Motor neuron (in vitro differentiated cells): ENCODE results near the gene KATNB1. TPM values are rescaled to one million over a fixed set of nuclear protein-coding genes. Genes with fewer than 3 reads are reported as not detected.
"Not testable (repeated sequence)": the region's sequence is repeated elsewhere in the genome, so short reads cannot be mapped to it uniquely, and the experiment has no call there.

Source experiments
- ATAC-seq, 8 experiments: fragments of 200-7000 bp; cut with Tn5 transposase; replicated peaks in 6 of 8; 2 replicates each; pipeline ENCODE4 v1.8.0; 2021; ENCODE audit warnings: mild to moderate bottlenecking in 8 of 8, moderate library complexity in 8 of 8
- H3K27ac ChIP-seq, 2 donors: fragments of 250-450 bp; sonication (Bioruptor Pico); 2 replicates each; pipeline ENCODE4 v1.9.0; 2021; ENCODE audit warnings: antibody characterized with exemption in 2 of 2, mild to moderate bottlenecking in 2 of 2, moderate library complexity in 1 of 2
- H3K4me1 ChIP-seq, 2 donors: fragments of 250-450 bp; sonication (Bioruptor Pico); replicated peaks in 1 of 2; 2 replicates each; pipeline ENCODE4 v1.6.1; 2021; ENCODE audit warnings: antibody characterized with exemption in 2 of 2, mild to moderate bottlenecking in 2 of 2, moderate library complexity in 1 of 2
- H3K4me3 ChIP-seq, 5 donors: fragments of 250-450 bp; sonication (Bioruptor Pico); 2 replicates each; pipeline ENCODE4 v1.9.0; 2021; ENCODE audit warnings: antibody characterized with exemption in 5 of 5, mild to moderate bottlenecking in 5 of 5, moderate library complexity in 4 of 5
- WGBS, 10 experiments: fragments of 450-650 bp; shearing (Covaris generic); methylation state at CpG; one replicate each; pipeline ENCODE4 v1.0.0; 2022; 5-methylcytosine and 5-hydroxymethylcytosine counted together
- in situ Hi-C, 9 experiments: fragments of 400-800 bp; cut with MboI; loops; one replicate each; pipeline ENCODE4 v1.15.0; 2021; ENCODE audit warnings: low sequenced_read_pairs in 9 of 9, low pct_unique_long_range_greater_than_20kb in 2 of 9; ENCODE audit not compliant: unreplicated experiment in 9 of 9
- total RNA-seq, 8 experiments: library from RNA; unstranded; fragments of 300-600 nt; gene quantifications; 2 replicates each; pipeline versions ENCODE4 v1.2.3 to v1.2.4, GENCODE V29; 2022

Gene KATNB1
- total RNA-seq, 8 experiments from 2014 or later = 20.7 to 41.0 (median 33.0) TPM

DNA sequence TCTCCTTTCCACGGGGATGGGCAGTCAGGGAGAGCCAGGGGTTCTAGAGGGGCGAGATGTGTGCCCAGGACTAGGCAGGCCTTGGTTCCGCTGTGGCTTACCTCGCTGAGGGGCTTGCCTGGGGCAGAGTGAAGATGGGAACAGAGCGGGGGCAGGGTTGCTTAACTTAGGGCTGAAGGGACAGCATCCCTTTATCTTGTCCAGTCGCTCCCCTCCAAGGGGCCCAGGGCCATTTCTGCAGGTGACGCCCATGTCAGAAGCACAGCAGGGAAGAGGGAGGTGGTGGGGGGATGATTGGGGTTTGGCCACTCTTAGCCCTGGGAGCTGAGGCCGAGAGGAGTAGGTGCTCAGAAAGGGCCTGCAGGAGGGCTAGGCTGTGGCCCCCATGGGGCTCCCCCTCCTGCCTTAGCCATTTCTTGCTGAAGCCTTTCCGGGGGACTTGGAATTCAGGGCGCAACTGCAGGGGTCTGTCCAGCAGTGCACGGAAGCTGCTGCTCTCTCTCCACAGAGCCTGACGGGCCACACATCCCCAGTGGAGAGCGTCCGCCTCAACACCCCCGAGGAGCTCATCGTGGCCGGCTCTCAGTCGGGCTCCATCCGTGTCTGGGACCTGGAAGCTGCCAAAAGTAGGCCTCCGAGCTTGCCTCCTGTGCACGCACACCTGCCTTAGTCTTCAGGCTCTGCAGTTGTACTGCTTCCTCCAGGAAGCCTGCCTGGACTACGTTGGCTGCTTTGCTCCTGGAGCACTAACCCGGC, 8.5 kb downstream of the KATNB1 start:
- no peak for ATAC-seq

DNA sequence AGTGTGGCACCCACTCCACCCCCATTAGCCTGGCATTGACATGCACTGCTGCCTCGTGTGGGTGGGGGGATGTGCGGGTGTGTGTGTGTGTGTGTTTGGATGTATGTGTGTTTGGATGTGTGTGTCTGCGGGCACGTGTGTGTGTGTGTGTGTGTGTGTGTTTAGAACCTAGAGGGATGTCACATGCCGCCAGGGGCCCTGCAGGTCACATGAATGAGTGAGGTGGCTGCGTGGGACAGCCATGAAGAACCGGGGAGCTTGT, 9.0 kb downstream of the KATNB1 start:
- 100% methylated on average over 2 of the region's 7 CpGs; no CpG with 5 or more reads in 9 of the 10 experiments for WGBS, 10 experiments
- in situ Hi-C loops = loop anchor here in 1 of 9 experiments (25.0 kb wide), 1 partner anchor 157 kb away; no protein-coding TSS in a partner anchor
- no peak for ATAC-seq
- no peak overlapping the region for H3K4me3 ChIP-seq
- H3K27ac ChIP-seq = no peak overlapping the region
- no peaks in the 10 kb centered on the region for H3K4me1 ChIP-seq

More for the DNA sequence above, 8.5 kb downstream of the KATNB1 start:
- H3K4me1 ChIP-seq = no peaks in the 10 kb centered on the region
- no peak overlapping the region for H3K4me3 ChIP-seq
- WGBS, 10 experiments = 80 to 100% (median 93%) methylated on average over 1 to 10 of the region's 23 CpGs; no CpG with 5 or more reads in 4 of the 10 experiments
- no peak overlapping the region for H3K27ac ChIP-seq
- in situ Hi-C loops = loop anchor here in 1 of 9 experiments (25.0 kb wide), 1 partner anchor 157 kb away; no protein-coding TSS in a partner anchor

DNA sequence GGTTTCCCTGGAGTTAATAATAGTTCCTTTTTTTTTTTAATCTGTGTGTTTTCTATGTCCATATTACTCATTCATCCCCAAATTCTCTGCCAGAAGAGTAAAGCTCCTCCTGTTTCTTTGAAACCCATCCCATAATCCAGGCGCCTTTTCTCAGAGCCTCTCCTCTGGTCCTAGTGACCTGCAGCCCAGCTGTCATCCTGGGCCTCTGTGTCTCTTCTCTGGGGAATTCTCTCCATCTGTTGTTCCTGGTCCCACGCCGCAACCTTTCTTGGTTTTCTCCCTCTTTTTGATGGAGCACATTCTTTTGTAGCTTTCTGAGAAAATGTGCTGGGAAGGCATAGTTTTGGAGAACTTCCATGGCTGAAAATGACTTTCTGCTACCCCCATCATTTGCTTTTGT, 10.2 kb downstream of the KATNB1 start:
- ATAC-seq = no peak
- H3K4me3 ChIP-seq = no peak overlapping the region
- WGBS, 10 experiments = 89 to 100% (median 95%) methylated on average over 1 to 3 of the region's 3 CpGs; no CpG with 5 or more reads in 4 of the 10 experiments
- H3K4me1 ChIP-seq = no peaks in the 10 kb centered on the region
- in situ Hi-C loops = loop anchor here in 1 of 9 experiments (25.0 kb wide), 1 partner anchor 158 kb away; no protein-coding TSS in a partner anchor
- no peak overlapping the region for H3K27ac ChIP-seq

DNA sequence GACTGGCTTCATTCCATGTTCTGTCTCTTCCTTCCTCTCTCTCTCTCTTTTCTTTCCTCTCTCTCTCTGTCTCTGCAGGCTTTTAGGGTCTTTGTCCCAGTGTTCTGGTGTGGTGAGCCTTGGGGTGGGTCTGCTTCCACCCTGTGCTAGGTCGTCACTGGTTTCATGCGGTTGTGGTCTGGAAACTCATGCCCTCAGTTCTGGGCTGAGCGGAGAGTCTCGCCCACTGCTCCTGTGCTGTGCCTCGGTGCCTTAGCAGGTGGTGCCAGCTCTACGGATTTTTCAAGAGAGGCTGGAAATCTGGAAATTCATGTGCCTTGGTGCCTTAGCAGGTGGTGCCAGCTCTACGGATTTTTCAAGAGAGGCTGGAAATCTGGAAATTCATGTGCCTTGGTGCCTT, 10.7 kb downstream of the KATNB1 start:
- not testable (repeated sequence) for ATAC-seq, H3K4me1 ChIP-seq, H3K27ac ChIP-seq, H3K4me3 ChIP-seq
- in situ Hi-C loops = loop anchor here in 1 of 9 experiments (25.0 kb wide), 1 partner anchor 159 kb away; no protein-coding TSS in a partner anchor
- 71 to 100% (median 90%) methylated on average over 1 to 2 of the region's 7 CpGs; no CpG with 5 or more reads in 6 of the 10 experiments for WGBS, 10 experiments

DNA sequence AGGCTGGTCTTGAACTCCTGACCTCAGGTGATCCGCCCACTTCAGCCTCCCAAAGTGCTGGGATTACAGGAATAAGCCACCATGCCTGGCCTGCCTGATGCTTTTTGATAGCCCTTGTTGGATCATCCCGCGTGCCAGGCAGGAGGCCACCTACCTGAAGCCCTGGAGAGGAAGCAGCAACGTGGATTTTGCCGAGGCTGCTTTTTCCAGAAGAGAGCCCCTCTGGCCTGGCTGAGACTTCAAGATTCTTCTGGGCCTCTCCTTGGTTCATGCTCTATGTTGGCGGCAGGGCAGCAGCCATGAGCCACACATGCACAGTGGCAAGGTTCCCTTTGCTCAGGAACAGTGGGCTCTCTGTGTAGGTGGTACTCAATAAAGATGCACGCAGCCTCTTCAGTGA, 11.5 kb downstream of the KATNB1 start:
- H3K4me1 ChIP-seq = no peaks in the 10 kb centered on the region
- WGBS, 10 experiments = 56 to 100% (median 84%) methylated on average over 1 to 5 of the region's 7 CpGs; no CpG with 5 or more reads in 2 of the 10 experiments
- H3K27ac ChIP-seq = no peak overlapping the region
- ATAC-seq = no peak
- no peak overlapping the region for H3K4me3 ChIP-seq
- in situ Hi-C loops = loop anchor here in 1 of 9 experiments (25.0 kb wide), 1 partner anchor 160 kb away; no protein-coding TSS in a partner anchor

DNA sequence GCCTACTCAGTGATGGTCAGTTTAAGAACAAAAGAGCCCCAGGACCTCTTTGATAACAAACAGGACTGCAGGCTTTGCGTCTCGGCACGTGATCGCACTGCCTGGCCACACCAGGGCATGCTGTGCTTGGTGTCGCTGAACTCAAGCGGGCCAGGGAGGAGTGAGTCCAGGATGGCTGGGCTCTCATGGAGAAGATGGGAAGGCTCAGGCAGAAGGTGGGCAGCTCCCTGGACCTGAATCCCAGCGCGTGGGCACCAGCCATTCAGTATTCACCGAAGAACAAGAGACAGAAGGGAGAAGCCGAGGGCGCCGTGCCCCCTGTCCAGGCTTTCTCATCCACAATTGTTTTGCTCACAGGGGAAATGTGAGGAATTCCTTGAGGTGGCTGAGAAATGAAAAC, 11.9 kb downstream of the KATNB1 start:
- no peak overlapping the region for H3K27ac ChIP-seq

DNA sequence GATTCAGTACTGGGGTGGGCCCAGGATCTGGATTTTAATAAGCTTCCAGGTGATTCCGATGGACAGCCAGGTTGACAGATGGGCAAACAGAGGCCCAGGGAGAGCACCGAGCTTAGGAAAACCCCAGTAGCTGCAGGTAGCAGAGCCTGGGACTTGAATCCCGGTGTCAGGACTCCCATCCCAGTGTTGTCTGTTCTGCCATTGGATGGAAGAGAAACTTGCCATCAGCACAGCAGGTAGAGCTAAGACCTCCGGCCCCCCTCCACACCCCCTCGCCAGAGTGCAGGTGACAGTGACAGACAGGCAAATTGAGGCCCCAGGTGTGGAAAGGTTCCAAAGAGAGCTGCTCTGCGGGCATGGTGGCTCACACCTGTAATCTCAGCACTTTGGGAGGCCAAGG, 12.4 kb downstream of the KATNB1 start:
- WGBS, 10 experiments = 80 to 100% (median 94%) methylated on average over 1 to 5 of the region's 6 CpGs; no CpG with 5 or more reads in 3 of the 10 experiments
- ATAC-seq = no peak
- Histone ChIP-seq H3K27ac (no peak overlapping the region), H3K4me3 (no peak overlapping the region), H3K4me1 (no peaks in the 10 kb centered on the region)
- in situ Hi-C loops = loop anchor here in 1 of 9 experiments (25.0 kb wide), 1 partner anchor 161 kb away; no protein-coding TSS in a partner anchor

More for the DNA sequence above, 11.9 kb downstream of the KATNB1 start:
- no peak overlapping the region for H3K4me3 ChIP-seq
- in situ Hi-C loops = loop anchor here in 1 of 9 experiments (25.0 kb wide), 1 partner anchor 160 kb away; no protein-coding TSS in a partner anchor
- 68 to 100% (median 87%) methylated on average over 1 to 9 of the region's 12 CpGs; no CpG with 5 or more reads in 6 of the 10 experiments for WGBS, 10 experiments
- ATAC-seq = no peak
- no peaks in the 10 kb centered on the region for H3K4me1 ChIP-seq

DNA sequence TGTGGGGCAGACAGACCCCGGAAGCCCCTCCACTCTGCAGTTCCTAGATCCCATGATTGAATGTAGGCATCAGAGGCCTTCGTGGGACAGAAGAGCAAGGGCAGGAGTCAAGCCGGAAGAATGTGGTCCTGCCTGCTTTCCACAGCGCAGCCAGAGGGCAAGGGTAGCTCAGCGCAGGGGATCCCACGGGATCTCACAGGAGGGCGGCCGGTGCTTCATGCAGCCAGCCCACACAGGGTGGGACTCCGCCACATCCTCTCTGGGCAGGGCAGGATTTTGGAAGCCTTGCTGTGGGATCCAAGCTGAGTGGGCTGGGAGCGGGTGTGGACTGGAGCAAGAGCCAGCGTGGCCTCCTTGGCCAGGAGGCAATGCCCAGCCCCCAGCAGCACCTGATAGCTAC, 13.0 kb downstream of the KATNB1 start:
- WGBS, 10 experiments = 20 to 100% (median 85%) methylated on average over 1 to 4 of the region's 11 CpGs; no CpG with 5 or more reads in 3 of the 10 experiments
- ATAC-seq = peak in 1 of 8 experiments; percentile 64
- Histone ChIP-seq H3K27ac (no peak overlapping the region), H3K4me3 (no peak overlapping the region), H3K4me1 (no peaks in the 10 kb centered on the region)
- in situ Hi-C loops = loop anchor here in 1 of 9 experiments (25.0 kb wide), 1 partner anchor 161 kb away; no protein-coding TSS in a partner anchor

DNA sequence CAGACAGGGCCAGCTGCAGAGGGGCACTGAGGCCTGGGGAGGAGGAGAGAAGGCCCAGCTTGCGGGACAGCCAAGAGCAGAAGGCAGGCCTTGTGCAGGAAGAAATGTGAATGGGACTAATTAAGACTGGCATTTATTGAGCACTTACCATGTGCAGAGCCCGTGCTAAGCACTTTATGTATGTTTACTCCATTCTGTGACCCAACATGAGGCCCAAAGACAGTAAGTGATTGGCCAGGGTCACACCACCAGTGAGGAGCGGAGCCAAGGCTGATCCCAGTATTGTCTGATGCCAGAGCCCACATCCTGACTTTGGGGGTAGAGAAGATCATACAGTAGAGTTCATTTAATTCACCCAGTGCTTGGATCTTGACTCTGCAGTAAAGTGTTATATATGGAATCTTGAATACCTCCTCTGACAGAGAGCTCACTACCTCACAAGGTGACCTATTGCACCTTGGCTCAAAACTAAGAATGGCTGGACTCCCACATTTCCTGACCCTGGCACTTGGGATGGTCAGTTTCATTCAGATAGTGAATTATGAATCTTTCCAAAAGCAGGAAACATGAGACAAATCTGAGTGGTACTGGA, 13.6 kb downstream of the KATNB1 start:
- H3K27ac ChIP-seq = no peak overlapping the region
- H3K4me3 ChIP-seq = no peak overlapping the region
- in situ Hi-C loops = loop anchor here in 1 of 9 experiments (25.0 kb wide), 1 partner anchor 162 kb away; no protein-coding TSS in a partner anchor
- ATAC-seq = no peak
- WGBS, 10 experiments = 79 to 100% methylated on average over 2 to 3 of the region's 3 CpGs; no CpG with 5 or more reads in 8 of the 10 experiments
- H3K4me1 ChIP-seq = no peaks in the 10 kb centered on the region

DNA sequence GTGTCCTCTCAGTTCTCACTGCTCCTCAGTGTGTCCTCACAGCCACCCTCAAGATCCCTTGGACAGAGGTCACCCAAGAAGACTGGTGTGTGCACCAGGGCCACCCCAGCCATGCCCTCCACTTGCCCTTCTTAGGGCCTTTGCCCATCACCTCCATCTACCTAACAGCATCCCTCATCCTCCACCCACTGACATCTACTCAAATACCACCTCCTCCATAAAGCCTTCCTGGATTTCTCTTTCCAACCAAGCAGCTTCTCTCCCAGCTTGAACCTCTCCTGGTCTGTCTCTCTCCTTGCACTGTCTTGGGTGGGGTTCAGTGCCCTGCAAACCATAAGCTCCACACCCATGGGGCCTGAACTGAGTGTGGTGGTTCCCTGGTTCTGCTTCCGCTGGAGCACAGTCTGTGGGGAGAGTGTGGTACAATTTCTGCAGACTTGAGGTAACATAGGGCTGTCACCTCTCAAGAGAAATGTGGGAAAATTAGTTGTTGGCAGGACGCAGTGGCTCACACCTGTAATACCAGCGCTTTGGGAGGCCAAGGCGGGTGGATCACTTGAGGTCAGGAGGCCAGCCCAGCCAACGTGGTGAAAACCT, 14.4 kb downstream of the KATNB1 start:
- no peak for ATAC-seq
- in situ Hi-C loops = loop anchor here in 2 of 9 experiments (10.0 to 25.0 kb wide), 4 partner anchors 115 to 262 kb away; partner anchors contain the start of genes USB1 (in 1 of the 2) and ZNF319 (in 1 of the 2)
- WGBS, 10 experiments = 60 to 88% (median 83%) methylated on average over 1 to 4 of the region's 5 CpGs; no CpG with 5 or more reads in 7 of the 10 experiments
- H3K4me3 ChIP-seq = no peak overlapping the region
- no peak overlapping the region for H3K27ac ChIP-seq
- H3K4me1 ChIP-seq = no peaks in the 10 kb centered on the region

DNA sequence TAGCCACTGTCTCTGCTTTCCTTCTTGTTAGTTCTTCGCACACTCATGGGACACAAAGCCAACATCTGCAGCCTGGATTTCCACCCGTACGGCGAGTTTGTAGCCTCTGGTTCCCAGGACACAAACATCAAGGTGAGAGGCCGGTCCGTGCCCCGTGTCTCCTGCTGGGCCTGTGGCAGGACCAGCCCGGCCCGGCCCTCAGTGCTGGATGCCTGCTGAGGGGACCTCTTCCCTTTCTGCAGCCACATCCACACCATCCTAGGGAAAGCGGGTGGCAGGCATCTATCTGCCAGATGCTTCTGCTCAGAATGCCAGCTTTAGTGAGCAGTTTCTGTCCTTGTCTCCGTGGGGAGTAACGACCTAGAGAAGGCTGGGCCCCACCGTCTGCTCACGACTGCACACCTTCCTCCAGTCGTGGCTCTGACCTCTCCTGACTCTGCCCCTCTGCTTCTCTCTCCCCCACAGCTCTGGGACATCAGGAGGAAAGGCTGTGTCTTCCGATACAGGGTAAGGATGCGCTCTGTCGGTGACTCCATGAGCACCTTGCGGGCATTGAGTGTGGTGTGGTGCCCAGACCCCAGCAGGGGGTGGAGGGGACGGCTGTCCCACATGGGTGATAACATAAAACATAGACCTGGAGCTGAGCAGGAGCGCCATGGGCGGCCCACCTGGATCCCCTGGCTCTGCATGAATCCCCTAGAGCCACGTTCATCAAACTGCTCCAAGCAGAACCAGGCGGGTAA, 15.4 kb downstream of the KATNB1 start:
- no peak for ATAC-seq
- H3K27ac ChIP-seq = no peak overlapping the region
- no peak overlapping the region for H3K4me3 ChIP-seq
- no peaks in the 10 kb centered on the region for H3K4me1 ChIP-seq
- in situ Hi-C loops = loop anchor here in 2 of 9 experiments (10.0 to 25.0 kb wide), 3 partner anchors 114 to 261 kb away; partner anchors contain the start of genes USB1 (in 1 of the 2) and ZNF319 (in 1 of the 2)
- 70 to 100% (median 86%) methylated on average over 2 to 14 of the region's 24 CpGs; no CpG with 5 or more reads in 3 of the 10 experiments for WGBS, 10 experiments
